Activated naive CD4-positive, alpha-beta T cell treated with anti-CD3 and anti-CD28 coated beads for 36 hours (primary cell): ENCODE measurements around the gene CMTM8. TPM values are rescaled to one million over a fixed set of nuclear protein-coding genes. Genes with fewer than 3 reads are reported as not detected.
"Not testable (repeated sequence)": the region's sequence is repeated elsewhere in the genome, so short reads cannot be mapped to it uniquely, and the experiment has no call there.

ENCODE experiments used
- CTCF ChIA-PET: fragments of 350-600 bp; sonication (Branson Sonifier 250); formaldehyde crosslinking; loops from one replicate; lab custom pipeline; 2021; ENCODE audit warnings: antibody characterized with exemption; lab: Charles Lee
- DNase-seq: peaks from one replicate; pipeline ENCODE4 v3.0.0-alpha.2; 2020
- H3K27ac Mint-ChIP-seq: one replicate; pipeline ENCODE4 v1.8.0; 2021; ENCODE audit warnings: mild to moderate bottlenecking, mixed read lengths
- H3K27me3 Mint-ChIP-seq: one replicate; pipeline ENCODE4 v1.8.0; 2021; ENCODE audit warnings: low read depth, mixed read lengths
- H3K36me3 Mint-ChIP-seq: one replicate; pipeline ENCODE4 v1.8.0; 2021; ENCODE audit warnings: low read depth, mixed read lengths
- H3K4me1 Mint-ChIP-seq: one replicate; pipeline ENCODE4 v1.8.0; 2021; ENCODE audit warnings: low read depth, mixed read lengths
- H3K4me3 Mint-ChIP-seq: one replicate; pipeline ENCODE4 v1.8.0; 2021; ENCODE audit warnings: mild to moderate bottlenecking, moderate library complexity, mixed read lengths
- H3K9me3 Mint-ChIP-seq: one replicate; pipeline ENCODE4 v1.8.0; 2021; ENCODE audit warnings: mixed read lengths
- intact Hi-C: fragments of 100-400 bp; cut with micrococcal nuclease; formaldehyde crosslinking; loops from one replicate; pipeline ENCODE4 v1.15.1; 2023
- total RNA-seq, 2 experiments: library from RNA; stranded (reverse); gene quantifications; one replicate each; pipeline ENCODE4 v1.2.3, GENCODE V29; 2021

Gene CMTM8, protein sequence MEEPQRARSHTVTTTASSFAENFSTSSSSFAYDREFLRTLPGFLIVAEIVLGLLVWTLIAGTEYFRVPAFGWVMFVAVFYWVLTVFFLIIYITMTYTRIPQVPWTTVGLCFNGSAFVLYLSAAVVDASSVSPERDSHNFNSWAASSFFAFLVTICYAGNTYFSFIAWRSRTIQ
- total RNA-seq, result 10 to 100 TPM; 16.0 to 19.1 TPM

DNA sequence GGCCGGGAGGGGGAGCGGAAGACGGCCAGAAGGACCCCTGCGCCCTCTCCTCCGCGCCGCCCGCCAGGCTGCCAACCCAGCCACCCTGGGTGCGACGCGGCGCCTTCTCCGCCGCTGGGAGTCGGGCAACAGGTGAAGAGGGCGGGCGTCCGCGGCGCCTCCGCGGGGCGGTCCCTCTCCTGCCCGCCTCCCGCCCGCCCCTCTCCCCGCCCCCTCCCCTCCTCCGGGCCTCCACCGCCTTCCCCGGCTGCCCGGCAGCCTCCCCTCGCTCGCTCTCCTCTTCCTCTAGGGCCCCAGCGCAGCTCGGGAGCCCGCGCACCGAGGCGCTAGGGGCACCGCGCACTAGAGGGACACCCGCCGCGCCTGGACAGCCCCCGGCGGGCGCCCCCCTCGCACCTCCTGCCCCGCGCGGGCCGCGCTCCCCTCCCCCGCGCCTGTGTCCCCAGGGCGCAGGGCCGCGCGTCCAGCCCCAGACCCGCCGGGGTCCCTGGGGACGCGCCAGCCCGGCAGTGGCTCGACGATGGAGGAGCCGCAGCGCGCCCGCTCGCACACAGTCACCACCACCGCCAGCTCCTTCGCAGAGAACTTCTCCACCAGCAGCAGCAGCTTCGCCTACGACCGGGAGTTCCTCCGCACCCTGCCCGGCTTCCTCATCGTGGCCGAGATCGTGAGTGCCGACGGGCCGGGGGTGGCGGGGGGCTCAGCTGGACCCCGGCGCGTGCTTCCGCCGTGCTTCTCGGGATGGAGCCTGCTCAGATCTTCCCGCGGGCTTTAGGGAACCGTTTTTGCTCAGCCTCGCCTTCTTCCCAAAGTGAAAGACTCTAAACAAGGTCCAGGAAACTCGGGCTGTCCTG, at the start of gene CMTM8:
CMTM8 (plus strand) TSS at position 228 of the 854 bp plus-strand sequence; CDS start at position 521, 293 bp downstream.
- H3K27me3 Mint-ChIP-seq, result peaks cover 2% of the 10 kb centered on the region
- CTCF ChIA-PET, result interaction anchor here (0.6 to 3.9 kb wide), 11 partner anchors 11 to 199 kb away, joined by 3 to 37 read pairs (median 4); no protein-coding TSS in a partner anchor
- H3K27ac Mint-ChIP-seq, result no peak within 1 kb of the TSS
- intact Hi-C loops, result loop anchor here (1.0 to 5.0 kb wide), 7 partner anchors 50 to 334 kb away; partner anchors contain the start of genes DYNC1LI1 and GPD1L
- H3K4me3 Mint-ChIP-seq, result peak within 1 kb of the TSS; percentile 82
- peaks cover 32% of the 10 kb centered on the region for H3K4me1 Mint-ChIP-seq
- DNase-seq, result peak; percentile 70
- no peaks in the 10 kb centered on the region for H3K36me3 Mint-ChIP-seq
- H3K9me3 Mint-ChIP-seq, result peaks cover 13% of the 10 kb centered on the region

DNA sequence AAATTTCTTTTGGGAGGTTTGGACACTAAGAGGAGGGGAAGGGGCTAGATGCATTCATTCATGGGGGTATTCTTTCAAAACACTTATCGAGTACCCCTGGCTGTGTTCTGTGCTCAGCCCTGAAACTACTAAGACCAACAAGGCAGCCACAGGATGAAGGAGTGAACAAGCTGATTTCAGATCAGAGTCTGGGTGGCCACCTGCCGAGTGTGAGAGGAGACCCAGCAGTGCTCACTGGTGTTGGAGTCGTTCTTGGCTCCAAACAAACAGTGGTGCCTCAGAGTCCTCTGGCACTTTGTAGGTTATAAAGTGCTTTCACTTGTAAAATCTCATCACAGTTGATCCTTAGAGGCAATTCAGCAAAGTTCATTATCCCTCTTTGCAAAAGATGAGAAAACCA, 48.8 kb upstream of the CMTM8 start:
- intact Hi-C loops, result no loop called here
- H3K4me3 Mint-ChIP-seq, result no peak overlapping the region
- H3K27ac Mint-ChIP-seq, result no peak overlapping the region
- H3K27me3 Mint-ChIP-seq, result peaks cover 2% of the 10 kb centered on the region
- CTCF ChIA-PET, result no interaction called here
- no peaks in the 10 kb centered on the region for H3K4me1 Mint-ChIP-seq
- no peak for DNase-seq
- H3K36me3 Mint-ChIP-seq, result no peaks in the 10 kb centered on the region
- H3K9me3 Mint-ChIP-seq, result no peaks in the 10 kb centered on the region

DNA sequence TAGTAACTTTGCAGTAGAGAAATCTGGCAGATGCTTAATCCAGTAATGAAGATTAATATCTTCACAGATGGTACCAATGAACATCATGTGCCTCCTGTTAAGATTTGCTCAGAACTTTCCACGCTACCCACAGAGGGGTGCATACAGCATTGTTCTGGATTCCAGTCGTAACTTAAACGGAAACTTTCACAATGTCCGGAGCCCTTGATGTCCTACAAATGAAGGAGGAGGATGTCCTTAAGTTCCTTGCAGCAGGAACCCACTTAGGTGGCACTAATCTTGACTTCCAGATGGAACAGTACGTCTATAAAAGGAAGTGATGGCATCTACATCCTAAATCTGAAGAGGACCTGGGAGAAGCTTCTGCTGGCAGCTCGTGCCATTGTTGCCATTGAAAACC, 47.9 kb upstream of the CMTM8 start:
- H3K9me3 Mint-ChIP-seq, DNase-seq, H3K4me1 Mint-ChIP-seq, H3K27me3 Mint-ChIP-seq, H3K36me3 Mint-ChIP-seq, CTCF ChIA-PET, H3K27ac Mint-ChIP-seq, intact Hi-C loops, H3K4me3 Mint-ChIP-seq: not testable (repeated sequence)

DNA sequence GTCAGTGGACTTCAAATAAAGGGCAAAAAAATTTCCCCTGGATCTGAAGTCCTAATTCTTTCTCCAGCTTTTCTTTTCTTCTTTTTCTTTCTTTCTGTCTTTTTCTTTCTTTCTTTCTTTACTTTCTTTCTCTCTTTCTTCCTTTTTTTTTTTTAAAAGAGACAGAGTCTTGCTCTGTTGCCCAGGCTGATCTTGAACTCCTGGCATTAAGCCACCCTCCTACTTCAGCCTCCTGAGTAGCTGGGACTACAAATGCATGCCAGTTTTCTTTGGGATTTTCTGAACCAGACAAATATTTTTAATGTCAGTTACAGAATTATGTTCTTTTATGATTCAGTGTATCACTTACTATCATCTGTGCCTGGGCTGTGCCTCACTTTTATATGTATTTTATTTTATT, 45.4 kb upstream of the CMTM8 start:
- no peak overlapping the region for H3K4me3 Mint-ChIP-seq
- H3K27me3 Mint-ChIP-seq, result no peaks in the 10 kb centered on the region
- no peak for DNase-seq
- H3K9me3 Mint-ChIP-seq, result no peaks in the 10 kb centered on the region
- CTCF ChIA-PET, result interaction anchor here (1.0 kb wide), 1 partner anchor 17 kb away, joined by 4 read pairs; no protein-coding TSS in a partner anchor
- no peaks in the 10 kb centered on the region for H3K4me1 Mint-ChIP-seq
- no peak overlapping the region for H3K27ac Mint-ChIP-seq
- intact Hi-C loops, result no loop called here
- H3K36me3 Mint-ChIP-seq, result no peaks in the 10 kb centered on the region

DNA sequence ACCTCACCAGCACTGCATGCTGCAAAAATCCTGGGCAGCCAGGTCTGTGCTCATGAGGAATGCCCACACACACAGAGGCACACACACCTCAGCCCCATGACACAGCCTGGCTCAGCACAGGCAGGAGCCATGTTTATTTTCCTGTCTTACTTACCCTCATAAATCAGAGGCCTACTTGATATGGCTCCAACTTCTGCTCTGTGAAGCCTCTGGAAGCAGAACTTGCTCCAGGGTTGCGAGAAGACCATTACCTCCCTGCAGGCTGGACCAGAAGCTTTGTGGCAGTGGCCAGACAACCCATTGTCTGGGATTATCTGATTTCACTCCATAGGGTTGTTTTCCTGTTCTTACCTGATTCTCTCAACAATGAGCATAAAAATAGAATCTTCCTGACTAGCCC, 43.8 kb upstream of the CMTM8 start:
- intact Hi-C loops, result no loop called here
- Mint-ChIP-seq H3K4me3 (no peak overlapping the region), H3K4me1 (no peaks in the 10 kb centered on the region), H3K27ac (no peak overlapping the region), H3K27me3 (no peaks in the 10 kb centered on the region), H3K36me3 (no peaks in the 10 kb centered on the region), H3K9me3 (no peaks in the 10 kb centered on the region)
- CTCF ChIA-PET, result no interaction called here
- no peak for DNase-seq

DNA sequence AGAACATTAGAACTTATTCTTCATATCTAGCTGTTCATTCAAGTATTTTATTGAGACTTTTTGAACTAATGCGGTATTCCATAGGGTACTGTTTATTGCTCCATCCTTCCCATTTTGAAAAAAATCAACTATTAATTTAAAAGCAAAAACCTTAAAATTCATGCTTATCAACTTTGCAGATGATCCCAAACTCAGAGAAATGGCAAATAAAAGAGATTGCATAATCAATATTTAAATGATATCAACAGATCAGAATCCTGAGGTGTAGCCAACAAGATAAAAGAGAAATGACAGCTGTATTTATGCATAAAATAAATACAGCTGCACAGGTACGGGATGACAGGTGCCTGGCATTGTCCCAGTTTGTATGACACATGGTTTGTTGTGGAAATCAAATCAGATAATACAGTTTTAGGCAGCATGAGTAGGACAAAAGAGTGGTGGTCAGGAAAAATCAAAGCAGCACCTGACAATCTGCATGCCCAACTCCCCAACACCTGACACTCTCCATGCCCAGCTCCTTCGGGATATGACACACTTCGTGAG, 42.4 kb upstream of the CMTM8 start:
- Mint-ChIP-seq H3K9me3 (no peaks in the 10 kb centered on the region), H3K4me3 (no peak overlapping the region), H3K27ac (no peak overlapping the region), H3K36me3 (no peaks in the 10 kb centered on the region), H3K4me1 (no peaks in the 10 kb centered on the region), H3K27me3 (no peaks in the 10 kb centered on the region)
- CTCF ChIA-PET, result interaction anchor here (0.6 kb wide), 1 partner anchor 10 kb away, joined by 3 read pairs; no protein-coding TSS in a partner anchor
- no peak for DNase-seq
- intact Hi-C loops, result no loop called here

DNA sequence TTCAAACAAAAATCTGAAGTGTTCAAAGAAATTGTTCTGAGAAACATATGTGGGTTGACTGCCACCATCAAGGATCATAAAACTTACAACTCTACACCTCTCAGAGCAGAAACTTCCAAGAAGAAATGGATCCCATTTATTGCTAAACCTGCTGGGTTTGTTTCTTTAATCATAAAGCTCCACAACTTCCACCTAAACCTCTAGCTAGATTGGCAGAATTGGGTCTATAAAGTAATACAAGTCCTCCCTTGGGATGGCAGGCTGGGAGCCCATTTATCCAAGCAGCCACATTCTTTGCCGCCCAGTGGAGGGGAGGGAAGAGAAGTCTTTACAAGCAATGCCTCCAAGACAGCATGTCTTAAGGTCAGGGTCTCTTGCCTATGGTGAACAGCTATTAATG, 40.5 kb upstream of the CMTM8 start:
- H3K36me3 Mint-ChIP-seq, result no peaks in the 10 kb centered on the region
- H3K9me3 Mint-ChIP-seq, result no peaks in the 10 kb centered on the region
- no peak for DNase-seq
- no peaks in the 10 kb centered on the region for H3K4me1 Mint-ChIP-seq
- CTCF ChIA-PET, result interaction anchor here (1.2 kb wide), 1 partner anchor 21 kb away, joined by 3 read pairs; no protein-coding TSS in a partner anchor
- H3K4me3 Mint-ChIP-seq, result no peak overlapping the region
- intact Hi-C loops, result no loop called here
- H3K27ac Mint-ChIP-seq, result no peak overlapping the region
- no peaks in the 10 kb centered on the region for H3K27me3 Mint-ChIP-seq

DNA sequence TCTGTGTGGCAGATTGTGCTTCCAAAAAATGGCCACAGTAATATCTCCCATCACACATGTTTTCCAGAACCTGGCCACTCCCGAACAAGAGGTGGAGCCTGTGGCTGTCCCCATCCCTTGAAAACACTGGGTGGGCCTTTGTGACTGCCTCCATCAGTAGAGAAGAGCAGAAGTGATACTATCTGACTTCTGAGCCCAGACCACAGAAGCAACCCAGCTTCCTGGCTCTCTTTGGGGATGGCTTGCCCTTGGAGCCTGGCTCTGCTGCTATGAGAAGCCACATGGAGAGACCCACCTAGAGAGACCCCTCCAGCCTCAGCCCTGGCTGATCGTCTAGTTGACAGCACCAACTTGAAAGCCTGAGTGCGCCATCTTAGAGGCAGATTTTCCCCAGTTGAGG, 39.8 kb upstream of the CMTM8 start:
- Mint-ChIP-seq H3K4me3 (no peak overlapping the region), H3K27ac (no peak overlapping the region), H3K36me3 (no peaks in the 10 kb centered on the region), H3K27me3 (no peaks in the 10 kb centered on the region), H3K4me1 (no peaks in the 10 kb centered on the region), H3K9me3 (no peaks in the 10 kb centered on the region)
- intact Hi-C loops, result no loop called here
- DNase-seq, result no peak
- CTCF ChIA-PET, result no interaction called here

DNA sequence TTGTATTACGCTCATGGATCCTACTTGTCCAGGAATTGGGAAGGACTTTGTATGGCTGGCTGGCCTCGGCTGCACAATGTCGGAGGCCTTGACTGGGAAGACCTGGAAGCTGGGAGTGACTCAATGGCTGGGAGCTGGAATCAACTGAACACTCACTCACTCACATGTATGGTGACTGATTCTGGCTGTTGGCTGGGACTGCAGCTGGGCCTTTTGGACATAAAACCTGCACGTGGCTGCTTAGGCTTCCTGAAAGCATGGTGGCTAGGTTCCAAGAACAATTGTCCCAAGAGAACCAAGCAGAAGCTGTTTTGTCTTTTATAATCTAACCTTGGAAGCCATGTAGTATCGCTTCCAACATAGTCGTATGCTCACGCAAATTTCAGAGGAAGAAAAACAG, 38.0 kb upstream of the CMTM8 start:
- Mint-ChIP-seq H3K9me3 (no peaks in the 10 kb centered on the region), H3K4me3 (no peak overlapping the region), H3K27me3 (no peaks in the 10 kb centered on the region), H3K27ac (no peak overlapping the region), H3K36me3 (no peaks in the 10 kb centered on the region), H3K4me1 (no peaks in the 10 kb centered on the region)
- intact Hi-C loops, result no loop called here
- CTCF ChIA-PET, result interaction anchor here (2.0 kb wide), 1 partner anchor 40 kb away, joined by 5 read pairs; no protein-coding TSS in a partner anchor
- no peak for DNase-seq

DNA sequence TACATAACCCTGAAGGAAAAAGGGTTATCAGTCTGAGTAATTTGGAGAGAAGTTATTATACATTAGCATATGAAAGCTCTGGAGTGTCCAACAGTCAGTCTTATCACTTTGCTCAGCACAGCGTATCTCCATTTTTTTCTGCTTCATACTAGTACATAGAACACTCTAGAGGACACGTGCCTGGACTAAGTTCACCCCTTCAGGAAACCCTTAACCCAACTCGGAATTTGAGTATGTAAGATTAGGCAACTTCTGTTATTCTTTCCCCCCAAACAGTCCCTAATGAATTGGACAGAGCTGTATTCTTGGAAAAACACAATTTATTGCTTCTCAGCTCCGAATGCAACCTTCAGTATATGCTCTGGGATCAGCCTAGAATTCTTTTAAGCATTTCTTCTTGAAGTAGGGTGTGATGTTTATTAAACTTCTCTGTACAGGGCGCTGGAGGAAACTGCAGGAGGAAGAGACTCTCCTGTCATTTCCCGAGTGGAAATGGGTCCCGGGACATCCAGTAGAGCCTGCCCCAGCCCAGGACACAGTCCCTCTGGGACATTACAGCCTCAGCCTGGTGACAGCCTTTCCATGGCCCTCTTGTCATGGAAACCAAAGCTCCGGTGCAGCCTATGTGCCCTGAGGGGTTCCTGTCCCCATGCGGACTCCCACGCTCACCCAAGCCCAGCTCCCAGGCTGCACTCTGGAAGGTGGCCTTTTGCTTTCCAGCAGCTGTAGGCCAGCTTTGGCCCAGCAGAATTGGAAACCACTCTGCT, 37.3 kb upstream of the CMTM8 start:
- CTCF ChIA-PET, result interaction anchor here (0.9 to 2.0 kb wide), 2 partner anchors 24 to 39 kb away, joined by 5 read pairs; no protein-coding TSS in a partner anchor
- Mint-ChIP-seq H3K27me3 (no peaks in the 10 kb centered on the region), H3K9me3 (no peaks in the 10 kb centered on the region), H3K4me1 (no peaks in the 10 kb centered on the region), H3K4me3 (no peak overlapping the region), H3K27ac (no peak overlapping the region), H3K36me3 (no peaks in the 10 kb centered on the region)
- intact Hi-C loops, result no loop called here
- no peak for DNase-seq

DNA sequence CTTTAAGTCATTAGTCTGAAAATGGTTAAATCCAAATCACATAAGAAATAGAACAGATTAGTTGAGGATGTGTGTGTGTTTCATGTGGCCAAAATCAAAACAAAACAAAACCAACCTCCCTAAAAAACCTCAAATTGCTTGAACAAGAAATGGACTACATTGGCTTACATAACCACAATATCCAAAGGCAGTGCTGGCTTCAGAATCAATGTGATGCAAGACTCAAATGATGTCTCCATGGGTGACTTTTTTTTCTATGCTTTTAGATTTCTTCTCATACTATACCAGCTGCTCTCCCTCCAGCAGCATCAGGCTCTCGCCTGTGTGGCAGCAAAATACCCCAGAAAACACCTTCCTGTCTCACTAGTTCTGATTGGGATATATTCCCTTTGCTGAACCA, 36.0 kb upstream of the CMTM8 start:
- DNase-seq, result no peak
- CTCF ChIA-PET, result interaction anchor here (0.6 to 2.0 kb wide), 2 partner anchors 38 to 185 kb away, joined by 3 to 5 read pairs; no protein-coding TSS in a partner anchor
- H3K4me1 Mint-ChIP-seq, result no peaks in the 10 kb centered on the region
- no peaks in the 10 kb centered on the region for H3K27me3 Mint-ChIP-seq
- intact Hi-C loops, result no loop called here
- H3K36me3 Mint-ChIP-seq, result no peaks in the 10 kb centered on the region
- no peak overlapping the region for H3K4me3 Mint-ChIP-seq
- H3K9me3 Mint-ChIP-seq, result no peaks in the 10 kb centered on the region
- H3K27ac Mint-ChIP-seq, result no peak overlapping the region

DNA sequence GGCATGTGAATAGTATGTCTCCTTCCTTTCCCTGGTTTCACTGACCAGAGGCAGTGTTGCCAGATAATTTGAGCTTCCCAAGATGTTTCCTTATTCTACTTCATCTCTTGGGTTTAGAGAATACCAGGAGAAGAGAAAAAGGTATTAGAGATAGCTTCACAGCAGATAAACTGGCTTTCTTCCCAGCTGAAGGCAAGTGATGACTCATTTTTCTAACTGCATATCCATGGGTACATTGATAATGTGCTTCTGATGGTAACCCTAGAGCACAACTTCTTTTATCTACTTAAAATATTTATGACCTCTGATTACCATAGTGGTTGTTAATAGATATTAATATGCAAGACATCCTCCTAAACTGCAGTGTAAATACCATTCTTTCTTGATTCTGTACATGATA, 34.6 kb upstream of the CMTM8 start:
- Mint-ChIP-seq H3K4me1 (no peaks in the 10 kb centered on the region), H3K36me3 (no peaks in the 10 kb centered on the region), H3K4me3 (no peak overlapping the region), H3K27me3 (no peaks in the 10 kb centered on the region), H3K27ac (no peak overlapping the region), H3K9me3 (no peaks in the 10 kb centered on the region)
- intact Hi-C loops, result no loop called here
- no peak for DNase-seq
- CTCF ChIA-PET, result no interaction called here
